Left colon (tissue), 2 donors: Measurements from ENCODE around the gene CNGB1. TPM values are rescaled to one million over a fixed set of nuclear protein-coding genes. Genes with fewer than 3 reads are reported as not detected.

Source experiments
- ATAC-seq: fragments of 200-7000 bp; cut with Tn5 transposase; one replicate; pipeline ENCODE4 v1.9.1; 2020; ENCODE audit warnings: mild to moderate bottlenecking, moderate library complexity
- DNase-seq, 2 donors: peaks; one replicate each; pipeline ENCODE4 v3.0.0-alpha.2; 2020
- intact Hi-C, 2 donors: fragments of 100-400 bp; cut with DNase I in 1 of 2; cut with micrococcal nuclease in 1 of 2; formaldehyde crosslinking; loops; one replicate each; pipeline versions ENCODE4 v1.11.2 to v1.14.0; 2022; cut with DNase I, micrococcal nuclease
- total RNA-seq, 2 donors: library from RNA; stranded (reverse); fragmentation: NEBNext Ultra II Directional; extraction: Animal tissue kit (Norgen Biotek cat#: 25700); gene quantifications; one replicate each; pipeline ENCODE4 v1.2.1, GENCODE V29; 2021
- donor health status: DM: no; HTN: no; CAD: no.
- donor health status: DM: yes; HTN: yes; CAD: no.

Gene CNGB1
- total RNA-seq, 2 donors from 2014 or later: 0.17 to 0.49 TPM

DNA sequence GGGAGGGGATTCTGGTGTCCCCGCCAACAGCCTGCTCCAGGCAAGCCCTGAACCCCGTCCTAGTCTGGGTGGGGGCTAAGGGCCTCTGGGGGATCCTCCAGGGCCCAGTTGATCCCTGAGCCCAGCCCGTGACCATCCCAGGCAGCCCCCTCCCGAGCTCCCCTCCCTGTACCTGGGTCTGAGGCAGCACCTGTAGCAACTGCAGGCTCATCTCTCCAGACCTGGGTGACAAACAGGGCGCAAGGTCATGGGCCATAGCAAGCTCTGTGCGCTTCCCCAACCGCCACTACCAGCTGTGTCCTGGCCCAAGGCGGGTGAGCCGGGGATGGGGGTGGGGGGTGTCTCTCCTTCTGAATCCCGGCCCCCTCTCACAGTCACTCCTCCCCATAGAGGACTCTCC lies 10.6 kb downstream of the CNGB1 start:
- ATAC-seq (no peak), DNase-seq (no peak)
- intact Hi-C loops: no loop called here

- DNase-seq: no peak
- no peak for ATAC-seq
- intact Hi-C loops: no loop called here
These were observed 11.1 kb downstream of the CNGB1 start for GRCh38 chr16:57959804-57960203.

DNA sequence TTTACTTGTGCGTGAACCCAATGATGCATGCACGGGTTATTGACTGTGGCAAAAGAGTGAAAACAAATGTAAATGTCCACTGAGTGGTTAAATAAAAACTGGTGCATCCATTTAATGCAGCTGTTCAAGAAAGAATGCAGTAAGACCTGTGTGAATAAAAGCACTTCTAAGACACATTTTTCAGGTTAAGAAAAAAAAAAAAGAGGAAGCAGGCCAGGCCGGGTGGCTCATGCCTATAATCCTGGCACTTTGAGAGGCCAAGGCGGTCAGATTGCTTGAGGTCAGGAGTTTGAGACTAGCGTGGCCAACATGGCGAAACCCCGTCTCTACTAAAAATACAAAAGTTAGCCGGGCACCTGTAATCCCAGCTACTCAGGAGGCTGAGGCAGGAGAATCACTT lies 11.8 kb downstream of the CNGB1 start:
- no peak for DNase-seq
- intact Hi-C loops: no loop called here

GRCh38 chr16:57958544-57958943 lies 12.4 kb downstream of the CNGB1 start:
- intact Hi-C loops: no loop called here
- ATAC-seq: no peak
- no peak for DNase-seq

More for the DNA sequence above, 11.8 kb downstream of the CNGB1 start:
- no peak for ATAC-seq

DNA sequence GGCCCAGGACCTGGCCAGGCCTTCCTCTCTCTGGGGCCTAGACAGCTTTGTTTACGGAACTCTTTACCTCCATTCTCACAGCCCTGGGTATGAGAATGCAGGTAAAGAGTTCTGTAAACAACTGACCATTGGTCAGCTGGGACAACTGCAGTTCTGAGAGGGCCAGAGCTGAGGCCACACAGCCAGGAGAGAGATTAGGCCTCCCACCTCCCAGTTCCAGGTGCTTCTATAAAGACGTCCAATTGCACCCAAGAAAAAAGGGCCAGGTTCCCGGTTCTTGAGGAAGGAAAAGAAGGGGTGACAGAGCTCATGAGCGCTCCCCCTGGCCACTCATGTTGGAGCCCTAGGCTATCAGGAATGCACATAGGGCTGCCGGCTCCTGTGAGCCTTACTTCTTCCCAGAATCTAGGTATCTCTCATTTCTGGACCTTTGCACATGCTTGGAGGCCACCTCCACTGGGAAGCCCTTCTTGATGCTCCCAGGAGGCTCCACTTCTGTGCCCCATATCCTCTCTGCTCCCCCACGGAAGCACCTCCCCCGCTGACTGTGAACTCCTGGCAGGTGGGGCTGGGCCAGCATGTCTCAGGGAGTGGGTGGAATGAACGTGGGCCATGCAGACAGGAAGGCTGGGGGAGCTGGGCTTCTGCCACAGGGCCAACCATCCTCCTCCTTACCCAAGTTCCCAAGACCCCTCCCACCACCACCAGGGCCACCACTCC lies 13.1 kb downstream of the CNGB1 start:
- DNase-seq: no peak
- intact Hi-C loops: no loop called here
- no peak for ATAC-seq

DNA sequence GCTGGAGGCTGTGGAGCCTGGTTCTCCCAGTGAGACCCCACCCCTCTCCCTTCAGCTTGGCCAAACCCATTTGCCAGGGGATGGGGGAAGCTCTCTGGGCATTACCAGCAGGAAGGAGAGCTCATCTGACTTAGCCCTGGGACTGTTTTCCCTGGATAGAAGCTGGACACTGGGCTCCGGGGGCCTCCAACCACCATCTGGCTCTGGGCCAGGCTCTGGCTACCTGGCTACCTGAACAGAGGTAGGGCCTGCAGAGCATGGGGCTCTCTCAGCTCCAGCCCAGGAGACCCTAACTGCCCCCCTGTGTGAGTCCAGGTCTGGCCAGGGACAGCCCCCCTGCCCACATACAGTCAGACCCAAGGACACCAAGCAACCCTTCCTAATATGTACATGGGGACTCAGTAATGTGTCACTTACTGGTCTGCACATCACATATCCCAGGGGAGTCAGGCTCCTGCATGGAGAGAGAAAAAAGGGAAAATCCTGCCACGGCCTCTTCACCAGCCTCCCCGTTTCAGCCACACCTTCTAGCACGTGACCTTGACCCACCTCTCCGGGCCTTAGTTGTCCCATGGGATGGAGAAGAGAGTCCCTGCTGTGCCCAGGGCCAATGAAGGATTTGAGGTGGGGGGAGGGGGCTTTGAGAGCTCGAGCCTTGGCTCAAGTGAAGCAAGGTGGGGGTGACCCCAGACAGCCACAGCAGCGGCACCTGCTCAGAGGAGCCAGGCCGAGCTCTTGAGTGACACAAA lies 13.8 kb downstream of the CNGB1 start:
- DNase-seq: no peak
- intact Hi-C loops: no loop called here
- no peak for ATAC-seq

DNA sequence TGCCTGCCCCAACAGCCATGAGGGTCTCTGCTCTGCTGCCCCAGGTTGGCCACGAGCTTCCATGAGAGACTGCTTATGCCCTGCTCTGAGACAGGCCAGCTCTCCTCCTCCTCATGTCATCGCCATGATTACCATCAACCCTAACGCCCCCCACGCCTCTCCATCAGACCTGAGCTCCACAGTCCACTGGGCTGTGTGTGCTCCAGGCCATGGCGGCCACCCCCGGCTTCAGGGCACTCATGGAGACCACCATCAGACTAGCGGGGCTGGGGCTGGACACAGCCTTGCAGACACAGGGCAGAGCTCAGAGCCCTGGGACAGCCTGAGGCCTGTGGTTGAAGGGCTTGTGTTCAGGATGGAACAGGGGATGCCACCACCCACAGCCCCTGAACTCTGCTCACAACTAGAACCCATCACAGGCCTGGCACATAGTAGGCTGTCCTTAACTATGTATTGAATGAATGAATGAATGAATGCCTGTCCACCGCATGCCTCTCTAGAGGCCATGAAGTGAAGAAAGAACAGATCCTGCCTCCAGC lies 14.6 kb downstream of the CNGB1 start:
- DNase-seq (no peak), ATAC-seq (no peak)
- intact Hi-C loops: no loop called here

- no peak for ATAC-seq
These were observed 15.2 kb downstream of the CNGB1 start for GRCh38 chr16:57955572-57956188.

GRCh38 chr16:57953857-57954256 lies 17.1 kb downstream of the CNGB1 start:
- no peak for ATAC-seq
- no peak for DNase-seq
- intact Hi-C loops: no loop called here

More at GRCh38 chr16:57955572-57956188, 15.2 kb downstream of the CNGB1 start:
- DNase-seq: no peak
- intact Hi-C loops: no loop called here

DNA sequence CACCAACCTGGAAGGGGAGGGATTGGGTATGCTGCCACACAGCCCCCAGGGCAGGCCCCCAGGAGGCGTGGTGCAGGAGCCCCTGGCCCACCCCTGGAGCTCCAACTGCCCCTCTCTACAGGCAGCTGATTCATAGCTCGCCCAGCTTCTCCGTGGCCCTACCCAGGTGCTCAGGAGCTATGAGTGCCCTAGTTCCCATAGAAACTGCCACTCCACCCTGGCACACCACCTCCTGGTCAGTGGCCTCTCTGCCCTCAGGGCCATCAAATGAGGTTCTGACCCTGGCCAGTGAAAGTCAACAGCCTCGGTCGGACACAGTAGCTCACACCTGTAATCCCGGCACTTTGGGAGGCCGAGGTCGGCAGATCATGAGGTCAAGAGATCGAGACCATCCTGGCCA lies 18.0 kb downstream of the CNGB1 start:
- DNase-seq (no peak), ATAC-seq (no peak)
- intact Hi-C loops: no loop called here

DNA sequence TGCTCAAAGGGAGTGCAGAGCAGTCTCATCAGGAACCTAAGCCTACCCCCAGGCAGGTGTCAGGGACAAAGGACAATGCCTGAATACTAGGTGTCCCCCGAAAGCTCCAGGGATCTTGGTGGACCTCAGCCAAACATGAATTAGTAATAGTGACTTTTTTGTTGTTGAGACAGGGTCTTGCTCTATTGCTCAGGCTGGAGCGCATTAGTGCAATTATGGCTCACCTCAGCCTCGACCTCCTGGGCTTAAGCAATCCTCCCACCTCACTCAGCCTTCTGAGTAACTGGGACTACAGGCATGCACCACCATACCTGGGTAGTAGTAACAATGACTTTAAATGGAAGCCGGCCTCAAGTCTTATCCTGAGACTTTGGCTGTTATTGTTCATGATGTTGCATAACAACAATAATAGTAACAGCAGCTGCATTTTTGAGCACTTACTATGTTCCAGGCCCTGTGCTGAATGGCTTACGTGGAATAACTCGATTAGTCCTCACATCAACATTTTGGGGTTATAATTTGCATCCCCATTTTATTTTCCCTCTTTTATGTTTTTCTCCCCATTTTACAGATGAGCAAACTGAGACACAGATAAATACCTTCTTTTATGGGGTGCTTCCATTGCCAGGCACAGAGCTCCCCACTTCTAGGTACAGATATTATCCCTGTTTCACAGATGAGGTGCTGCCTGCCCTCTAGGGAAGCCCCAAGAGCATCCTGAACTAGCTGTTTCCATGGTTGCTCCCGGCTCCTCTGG lies 19.5 kb downstream of the CNGB1 start:
- no peak for DNase-seq
- intact Hi-C loops: no loop called here
- ATAC-seq: no peak

GRCh38 chr16:57950382-57950781 lies 20.5 kb downstream of the CNGB1 start:
- no peak for DNase-seq
- intact Hi-C loops: no loop called here
- ATAC-seq: no peak

GRCh38 chr16:57949595-57950238 lies 21.2 kb downstream of the CNGB1 start:
- intact Hi-C loops: no loop called here
- DNase-seq (no peak), ATAC-seq (no peak)

- no peak for ATAC-seq
- DNase-seq: no peak
- intact Hi-C loops: no loop called here
These were observed 21.9 kb downstream of the CNGB1 start for GRCh38 chr16:57949013-57949412.

- DNase-seq (no peak), ATAC-seq (no peak)
- intact Hi-C loops: no loop called here
These were observed 22.9 kb downstream of the CNGB1 start for GRCh38 chr16:57948027-57948426.

GRCh38 chr16:57947261-57947660 lies 23.7 kb downstream of the CNGB1 start:
- intact Hi-C loops: no loop called here
- no peak for DNase-seq
- no peak for ATAC-seq

- intact Hi-C loops: no loop called here
- no peak for DNase-seq
- ATAC-seq: no peak
These were observed 24.6 kb downstream of the CNGB1 start for GRCh38 chr16:57946181-57946801.

- no peak for DNase-seq
- intact Hi-C loops: no loop called here
- ATAC-seq: no peak
These were observed 25.2 kb downstream of the CNGB1 start for GRCh38 chr16:57945740-57946138.
